Sigmoid colon (tissue), 4 donors: ENCODE data around the gene VASH2.

Source experiments
- CTCF ChIP-seq, 4 experiments: fragments of 450-650 bp in 3 of 4; fragments of 200-600 bp in 1 of 4; IDR thresholded peaks; one replicate each; pipeline ENCODE4 v1.5.1; 2016 to 2019; ENCODE audit warnings: antibody characterized with exemption in 4 of 4, mild to moderate bottlenecking in 3 of 4, moderate library complexity in 2 of 4
- POLR2A ChIP-seq, 2 donors: fragments of 450-650 bp; IDR thresholded peaks; one replicate each; pipeline ENCODE4 v1.6.1; 2016; ENCODE audit warnings: antibody characterized with exemption in 2 of 2, mild to moderate bottlenecking in 2 of 2, moderate library complexity in 2 of 2
- POLR2AphosphoS5 ChIP-seq, 4 donors: sonication (generic); formaldehyde crosslinking; IDR thresholded peaks; one replicate each; pipeline ENCODE4 v1.6.1; 2017; ENCODE audit warnings: antibody characterized with exemption in 4 of 4

GRCh38 chr1:212974711-212975110, 24.4 kb downstream of the VASH2 start:
- TF ChIP-seq CTCF (IDR thresholded peaks at IDR 0.05) = no peak
- no peak for TF ChIP-seq POLR2A (IDR thresholded peaks at IDR 0.05)
- TF ChIP-seq POLR2AphosphoS5 (IDR thresholded peaks at IDR 0.05) = no peak
